ENCODE data around the gene ID4.

Gene ID4

DNA sequence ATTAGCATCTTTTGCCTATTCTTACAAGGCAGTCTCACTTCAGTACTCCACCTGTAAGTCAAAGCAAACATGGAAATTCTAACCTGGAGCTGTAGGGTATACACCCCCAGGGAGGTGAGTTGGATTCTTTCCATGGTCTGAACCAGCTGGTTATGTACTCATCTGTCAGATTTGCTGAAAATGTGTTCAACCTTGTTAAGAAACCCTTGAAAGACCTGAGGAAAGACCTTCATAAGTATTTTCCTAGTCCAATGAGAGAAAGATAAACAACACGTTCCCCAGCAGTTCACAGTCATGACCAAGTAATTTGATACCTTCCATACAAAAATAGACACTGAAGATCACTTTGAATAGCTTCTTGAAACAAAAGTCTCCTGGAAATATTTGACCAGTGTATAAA lies 42.5 kb downstream of the ID4 start:
- CTCF ChIA-PET, result no interaction called here
- TF ChIP-seq SP1 (IDR thresholded peaks at IDR 0.05), result no peak
- POLR2A ChIA-PET, result no interaction called here
- no peak for DNase-seq (ENCODE audit: extremely low spot score)

DNA sequence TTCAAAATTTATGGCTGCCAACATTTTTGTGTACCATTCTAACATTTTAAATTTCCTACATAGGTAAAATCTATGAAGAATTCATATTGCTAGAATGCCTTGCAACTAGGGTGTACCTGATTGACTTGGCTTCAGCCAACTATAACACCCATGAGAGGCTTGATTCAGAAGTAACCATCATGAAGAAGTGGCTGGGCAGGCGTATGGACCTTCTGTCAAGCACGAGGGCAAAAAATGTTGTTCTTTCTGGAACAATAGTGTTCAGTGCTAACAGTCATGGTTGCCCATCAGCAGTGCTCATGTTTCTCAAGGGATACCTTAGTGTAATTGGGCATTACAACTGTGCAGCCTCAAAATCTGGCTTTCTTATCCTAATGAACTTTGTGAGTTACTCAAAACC lies 42.9 kb downstream of the ID4 start:
- no peak for DNase-seq (ENCODE audit: extremely low spot score)
- CTCF ChIA-PET, result no interaction called here
- TF ChIP-seq ZNF384 (IDR thresholded peaks at IDR 0.05), result no peak
- no peak for TF ChIP-seq NFRKB (IDR thresholded peaks at IDR 0.05)
- no peak for TF ChIP-seq ARNT (IDR thresholded peaks at IDR 0.05)
- no peak for TF ChIP-seq L3MBTL2 (conservative IDR thresholded peaks at IDR 0.05)
- no peak for TF ChIP-seq TARDBP (IDR thresholded peaks at IDR 0.05)
- TF ChIP-seq FOXA1 (IDR thresholded peaks at IDR 0.05), result no peak
- TF ChIP-seq CTBP1 (IDR thresholded peaks at IDR 0.05; ENCODE audit: borderline replicate concordance), result no peak
- TF ChIP-seq ELF4 (IDR thresholded peaks at IDR 0.05), result no peak
- TF ChIP-seq SP1 (IDR thresholded peaks at IDR 0.05), result no peak
- TF ChIP-seq, protein P1, sequence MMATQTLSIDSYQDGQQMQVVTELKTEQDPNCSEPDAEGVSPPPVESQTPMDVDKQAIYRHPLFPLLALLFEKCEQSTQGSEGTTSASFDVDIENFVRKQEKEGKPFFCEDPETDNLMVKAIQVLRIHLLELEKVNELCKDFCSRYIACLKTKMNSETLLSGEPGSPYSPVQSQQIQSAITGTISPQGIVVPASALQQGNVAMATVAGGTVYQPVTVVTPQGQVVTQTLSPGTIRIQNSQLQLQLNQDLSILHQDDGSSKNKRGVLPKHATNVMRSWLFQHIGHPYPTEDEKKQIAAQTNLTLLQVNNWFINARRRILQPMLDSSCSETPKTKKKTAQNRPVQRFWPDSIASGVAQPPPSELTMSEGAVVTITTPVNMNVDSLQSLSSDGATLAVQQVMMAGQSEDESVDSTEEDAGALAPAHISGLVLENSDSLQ (IDR thresholded peaks at IDR 0.05), result no peak
- no peak for TF ChIP-seq SUZ12 (IDR thresholded peaks at IDR 0.05)
- no peak for TF ChIP-seq FOXK2 (IDR thresholded peaks at IDR 0.05)
- no peak for TF ChIP-seq LEF1 (IDR thresholded peaks at IDR 0.05; ENCODE audit: borderline replicate concordance)
- no peak for TF ChIP-seq HDGF (IDR thresholded peaks at IDR 0.05; ENCODE audit: borderline replicate concordance)
- POLR2A ChIA-PET, result no interaction called here

DNA sequence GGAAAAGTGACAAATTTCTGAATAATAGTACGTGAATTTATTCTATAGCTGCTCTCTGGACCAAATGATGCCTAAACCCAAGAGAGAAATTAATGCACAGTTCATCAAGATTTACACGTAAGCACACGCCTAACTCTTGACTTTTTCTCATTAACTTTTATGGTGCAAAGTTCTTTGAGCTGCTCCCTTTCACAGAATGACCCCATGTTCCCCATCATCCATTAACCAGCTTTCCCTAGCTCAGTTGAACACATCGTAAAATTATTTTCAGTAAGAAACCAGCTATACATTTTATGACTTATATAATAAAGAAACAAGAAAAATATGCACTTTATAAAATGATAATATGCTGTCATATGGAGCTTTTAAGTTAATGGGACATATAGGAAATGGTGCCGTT lies 54.3 kb downstream of the ID4 start:
- POLR2A ChIA-PET, result no interaction called here
- CTCF ChIA-PET, result no interaction called here
- no peak for DNase-seq (ENCODE audit: extremely low spot score)
- TF ChIP-seq, protein P1 (IDR thresholded peaks at IDR 0.05), result no peak
- TF ChIP-seq SP1 (IDR thresholded peaks at IDR 0.05) (no peak), NFRKB (IDR thresholded peaks at IDR 0.05) (no peak), ZNF384 (IDR thresholded peaks at IDR 0.05) (no peak), ARNT (IDR thresholded peaks at IDR 0.05) (no peak), HDGF (IDR thresholded peaks at IDR 0.05; ENCODE audit: borderline replicate concordance) (no peak), BHLHE40 (IDR thresholded peaks at IDR 0.05; ENCODE audit: borderline replicate concordance) (no peak), SUZ12 (IDR thresholded peaks at IDR 0.05) (no peak), FOXA1 (IDR thresholded peaks at IDR 0.05) (no peak), TARDBP (IDR thresholded peaks at IDR 0.05) (no peak), FOXK2 (IDR thresholded peaks at IDR 0.05) (no peak), CTBP1 (IDR thresholded peaks at IDR 0.05; ENCODE audit: borderline replicate concordance) (no peak), LEF1 (IDR thresholded peaks at IDR 0.05; ENCODE audit: borderline replicate concordance) (no peak), ELF4 (IDR thresholded peaks at IDR 0.05) (no peak), FOXM1 (IDR thresholded peaks at IDR 0.05; ENCODE audit: borderline replicate concordance) (no peak), L3MBTL2 (conservative IDR thresholded peaks at IDR 0.05) (no peak)
